Naive B cell (primary cell): ENCODE measurements around the gene PER3. TPM values are rescaled to one million over a fixed set of nuclear protein-coding genes. Genes with fewer than 3 reads are reported as not detected.

Experiments
- ATAC-seq, 2 donors: fragments of 150-1000 bp; cut with Tn5 transposase; 2 replicates each; pipeline ENCODE4 v1.10.0; 2021; ENCODE audit warnings: low read depth in 2 of 2, mild to moderate bottlenecking in 2 of 2, moderate library complexity in 2 of 2
- DNase-seq: peaks from one replicate; pipeline ENCODE4 v3.0.0; 2022
- H3K27ac Mint-ChIP-seq, 6 donors: one replicate each; pipeline ENCODE4 v1.8.0; 2020 to 2022; ENCODE audit warnings: mild to moderate bottlenecking in 6 of 6, mixed read lengths in 6 of 6, moderate library complexity in 5 of 6, inconsistent platforms in 2 of 6
- H3K27me3 Mint-ChIP-seq, 3 donors: one replicate each; pipeline ENCODE4 v1.8.0; 2021 to 2022; ENCODE audit warnings: mixed read lengths in 3 of 3, mild to moderate bottlenecking in 1 of 3
- H3K36me3 Mint-ChIP-seq, 2 donors: one replicate each; pipeline ENCODE4 v1.8.0; 2020 to 2022; ENCODE audit warnings: mixed read lengths in 2 of 2, inconsistent platforms in 1 of 2, mild to moderate bottlenecking in 1 of 2
- H3K4me1 Mint-ChIP-seq, 3 donors: one replicate each; pipeline ENCODE4 v1.8.0; 2020 to 2022; ENCODE audit warnings: mixed read lengths in 3 of 3, inconsistent platforms in 1 of 3, mild to moderate bottlenecking in 1 of 3, moderate library complexity in 1 of 3
- H3K4me3 Mint-ChIP-seq, 8 donors: one replicate each; pipeline ENCODE4 v1.8.0; 2020 to 2022; ENCODE audit warnings: mild to moderate bottlenecking in 8 of 8, mixed read lengths in 8 of 8, moderate library complexity in 8 of 8, inconsistent platforms in 2 of 8
- H3K9me3 Mint-ChIP-seq, 7 donors: one replicate each; pipeline ENCODE4 v1.8.0; 2020 to 2022; ENCODE audit warnings: mixed read lengths in 7 of 7, mild to moderate bottlenecking in 5 of 7, inconsistent platforms in 2 of 7, moderate library complexity in 1 of 7
- polyA plus RNA-seq, 6 donors: library from polyadenylated mRNA; unstranded; fragments of 300-500 nt; fragmentation: Illumina TruSeq; gene quantifications; one replicate each; pipeline ENCODE4 v1.2.3, GENCODE V29; 2021; ENCODE audit warnings: low read depth in 6 of 6

PER3 gene
- polyA plus RNA-seq, 6 donors from 2014 or later, result 0.48 to 2.7 (median 1.6) TPM

DNA sequence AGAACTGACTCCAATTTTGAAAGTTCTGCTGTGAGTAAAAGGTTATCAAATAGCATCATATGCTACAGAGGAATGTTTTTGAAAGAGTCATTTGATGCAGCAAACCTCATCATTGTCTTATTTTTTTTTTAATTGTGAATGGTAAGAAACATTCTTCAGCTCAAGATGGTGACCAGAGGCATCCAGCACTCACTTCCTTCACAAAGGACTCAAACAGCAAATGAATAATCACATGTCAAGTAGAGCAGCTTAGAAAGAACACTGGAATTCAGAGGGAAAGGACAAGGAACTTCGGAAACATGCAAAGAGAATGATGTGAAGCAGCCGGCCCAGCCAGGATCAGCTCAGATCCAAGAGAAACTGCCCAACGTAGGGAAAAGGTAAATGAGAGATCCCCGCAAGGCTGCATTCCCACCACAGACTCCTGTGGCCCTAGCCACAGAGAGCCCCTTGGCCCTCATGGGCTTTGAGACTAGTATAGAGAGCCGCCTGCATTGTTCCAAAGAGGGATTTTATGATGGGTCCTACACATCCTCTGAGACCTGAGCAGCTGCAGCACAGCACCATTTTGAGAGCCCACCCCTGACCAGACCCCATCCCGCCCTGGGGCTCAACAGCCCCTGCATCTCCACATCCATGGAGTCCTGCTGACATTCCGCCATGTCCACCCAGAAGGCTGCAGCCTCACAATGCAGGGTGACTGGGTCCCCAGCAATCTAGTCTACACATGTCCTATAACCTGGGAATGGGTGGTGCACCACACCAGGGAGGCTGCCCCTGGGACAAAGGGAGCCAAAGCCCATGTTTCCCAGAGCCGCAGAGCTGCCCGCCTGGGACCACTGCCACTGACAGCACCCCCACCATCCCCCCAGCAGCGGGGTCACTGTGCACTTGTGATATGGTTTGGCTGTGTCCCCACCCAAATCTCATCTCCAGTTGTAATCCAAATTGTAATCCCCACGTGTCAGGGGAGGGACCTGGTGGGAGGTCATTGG, 90.0 kb downstream of the PER3 start:
- ATAC-seq, result no peak
- no peak overlapping the region for H3K27ac Mint-ChIP-seq
- H3K36me3 Mint-ChIP-seq, result peaks cover 0 to 7% of the 10 kb centered on the region in 2 donors
- H3K4me3 Mint-ChIP-seq, result no peak overlapping the region
- no peaks in the 10 kb centered on the region for H3K4me1 Mint-ChIP-seq
- no peak for DNase-seq
- peaks cover 10 to 40% (median 27%) of the 10 kb centered on the region in 3 donors for H3K27me3 Mint-ChIP-seq
- H3K9me3 Mint-ChIP-seq, result peaks cover 3 to 27% (median 14%) of the 10 kb centered on the region in 7 donors

DNA sequence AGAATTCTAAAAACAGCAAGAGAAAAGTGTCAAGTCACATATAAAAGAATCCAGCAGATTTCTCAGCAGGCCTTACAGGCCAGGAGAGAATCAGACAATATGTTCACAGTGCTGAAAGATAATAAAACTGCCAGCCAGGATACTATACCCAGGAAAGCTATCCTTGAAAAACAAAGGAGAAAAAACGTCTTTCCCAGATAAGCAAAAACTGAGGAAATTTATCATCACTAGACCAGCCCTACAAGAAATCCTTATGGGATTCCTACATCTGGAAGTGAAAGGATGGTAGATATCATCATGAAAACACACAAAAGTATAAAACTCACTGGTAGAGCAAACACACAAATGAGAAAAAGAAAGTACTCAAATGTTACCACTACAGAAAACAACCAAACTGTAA, 93.9 kb downstream of the PER3 start:
- H3K4me1 Mint-ChIP-seq, result no peaks in the 10 kb centered on the region
- H3K36me3 Mint-ChIP-seq, result peaks cover 0 to 7% of the 10 kb centered on the region in 2 donors
- H3K4me3 Mint-ChIP-seq, result no peak overlapping the region
- DNase-seq (no peak), ATAC-seq (no peak)
- H3K9me3 Mint-ChIP-seq, result peaks cover 3 to 27% (median 14%) of the 10 kb centered on the region in 7 donors
- H3K27ac Mint-ChIP-seq, result no peak overlapping the region
- peaks cover 4 to 27% (median 26%) of the 10 kb centered on the region in 3 donors for H3K27me3 Mint-ChIP-seq

DNA sequence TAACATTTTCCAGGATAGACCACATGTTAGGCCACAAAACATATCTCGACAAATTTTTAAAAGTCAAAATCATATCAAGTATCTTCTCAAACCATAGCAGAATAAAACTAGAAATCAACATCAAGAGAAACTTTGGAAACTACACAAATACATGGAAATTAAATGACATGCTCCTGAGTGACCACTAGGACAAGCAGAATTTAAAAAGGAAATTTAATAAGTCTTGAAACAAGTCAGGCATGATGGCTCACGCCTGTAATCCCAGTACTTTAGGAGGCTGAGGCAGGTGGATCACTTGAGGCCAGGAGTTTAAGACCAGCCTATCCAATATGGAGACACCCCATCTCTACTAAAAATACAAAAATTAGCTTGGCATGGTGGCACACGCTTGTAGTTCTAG, 95.1 kb downstream of the PER3 start:
- no peaks in the 10 kb centered on the region for H3K4me1 Mint-ChIP-seq
- no peak for ATAC-seq
- no peak overlapping the region for H3K27ac Mint-ChIP-seq
- H3K36me3 Mint-ChIP-seq, result peaks cover 0 to 7% of the 10 kb centered on the region in 2 donors
- peak overlapping the region in 1 of 8 donors; percentile 6 for H3K4me3 Mint-ChIP-seq
- peaks cover 0 to 17% (median 16%) of the 10 kb centered on the region in 3 donors for H3K27me3 Mint-ChIP-seq
- no peak for DNase-seq
- peaks cover 3 to 27% (median 14%) of the 10 kb centered on the region in 7 donors for H3K9me3 Mint-ChIP-seq

DNA sequence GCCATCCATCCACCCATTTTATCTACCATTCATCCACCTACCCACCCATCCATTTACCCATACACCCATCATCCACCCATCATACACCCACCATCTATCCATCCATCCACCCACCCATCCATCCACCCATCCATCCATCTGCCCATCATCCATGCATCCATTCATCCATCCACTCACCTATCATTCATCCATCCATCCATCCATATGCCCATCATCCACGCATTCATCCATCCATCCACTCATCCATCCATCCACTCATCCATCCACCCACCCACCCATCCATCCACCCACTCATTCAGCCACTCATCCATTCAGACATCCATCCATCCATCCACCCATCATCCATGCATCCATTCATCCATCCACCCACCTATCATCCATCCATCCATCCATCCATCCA, 100.7 kb downstream of the PER3 start:
- Mint-ChIP-seq H3K27me3 (peaks cover 13 to 41% (median 34%) of the 10 kb centered on the region in 3 donors), H3K36me3 (peaks cover 0 to 9% of the 10 kb centered on the region in 2 donors), H3K9me3 (peaks cover 0 to 5% (median 0%) of the 10 kb centered on the region in 7 donors), H3K4me3 (no peak overlapping the region), H3K27ac (peak overlapping the region in 1 of 6 donors; percentile 30), H3K4me1 (no peaks in the 10 kb centered on the region)
- DNase-seq (no peak), ATAC-seq (no peak)

DNA sequence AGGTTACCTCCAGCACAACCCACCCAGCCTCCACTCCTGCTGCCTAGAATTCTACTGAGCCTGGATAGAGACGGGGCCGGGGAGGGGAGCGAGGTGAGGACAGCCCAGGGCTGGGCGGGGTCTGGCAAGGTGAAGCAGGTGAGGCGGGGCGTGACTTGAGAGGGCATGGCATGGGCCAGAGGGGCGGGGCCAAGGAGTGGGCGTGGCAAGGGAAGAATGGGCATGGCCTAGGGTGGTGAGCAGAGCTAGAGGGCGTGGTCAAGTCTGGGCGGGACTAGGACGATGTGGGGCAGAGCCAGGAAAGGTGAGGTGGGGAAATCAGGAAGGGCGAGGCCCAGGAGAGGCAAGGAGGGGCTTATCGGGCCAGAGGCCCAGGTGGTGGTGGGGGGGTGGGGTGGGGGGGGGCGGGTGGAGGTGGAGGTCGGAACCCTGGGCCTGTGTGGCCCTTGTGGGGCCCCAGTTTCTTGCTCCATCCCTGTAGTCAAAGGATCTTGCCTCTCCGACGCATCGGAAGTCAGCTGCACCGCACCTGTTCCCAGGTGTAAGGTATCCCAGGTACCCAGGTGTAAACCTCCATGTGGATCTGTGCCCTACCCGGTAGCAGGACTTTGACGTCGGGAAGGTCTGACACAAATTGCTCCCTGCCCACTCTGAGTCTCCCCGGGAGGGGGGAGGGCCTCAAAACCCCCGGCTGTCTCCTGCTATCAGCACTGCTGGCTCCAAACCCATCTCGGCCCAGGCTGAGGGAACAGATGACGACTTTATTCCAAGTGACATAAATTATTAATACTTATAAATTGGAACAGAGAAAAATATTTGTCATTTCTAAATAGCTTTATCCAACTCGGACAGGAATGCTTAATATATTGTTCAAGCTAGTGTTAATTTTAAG, 101.7 kb downstream of the PER3 start:
- no peak overlapping the region for H3K4me3 Mint-ChIP-seq
- DNase-seq (no peak), ATAC-seq (peak; percentile 23)
- H3K27ac Mint-ChIP-seq, result no peak overlapping the region
- H3K27me3 Mint-ChIP-seq, result peaks cover 18 to 50% (median 42%) of the 10 kb centered on the region in 3 donors
- peaks cover 0 to 8% (median 5%) of the 10 kb centered on the region in 7 donors for H3K9me3 Mint-ChIP-seq
- peaks cover 0 to 9% of the 10 kb centered on the region in 2 donors for H3K36me3 Mint-ChIP-seq
- H3K4me1 Mint-ChIP-seq, result no peaks in the 10 kb centered on the region

DNA sequence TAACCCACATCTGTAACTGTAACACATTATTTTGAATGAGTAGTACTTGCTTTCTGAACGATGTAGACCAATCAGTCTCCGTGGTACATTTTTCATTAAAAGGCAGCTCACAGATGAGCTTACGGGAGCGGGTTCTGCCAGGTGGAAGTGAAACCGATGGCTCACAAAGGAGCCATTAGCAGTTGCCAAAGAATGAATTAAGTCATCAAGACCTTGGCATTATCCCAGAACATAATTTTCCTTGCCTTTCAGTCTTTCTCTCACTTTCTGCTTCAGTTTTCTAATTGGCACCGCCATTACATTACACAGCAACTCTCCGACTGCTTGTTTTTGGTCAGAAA, 102.3 kb downstream of the PER3 start:
- H3K27me3 Mint-ChIP-seq, result peaks cover 18 to 54% (median 44%) of the 10 kb centered on the region in 3 donors
- H3K9me3 Mint-ChIP-seq, result peaks cover 0 to 10% (median 5%) of the 10 kb centered on the region in 7 donors
- no peak overlapping the region for H3K27ac Mint-ChIP-seq
- ATAC-seq (no peak), DNase-seq (no peak)
- peaks cover 0 to 9% of the 10 kb centered on the region in 2 donors for H3K36me3 Mint-ChIP-seq
- H3K4me1 Mint-ChIP-seq, result no peaks in the 10 kb centered on the region
- no peak overlapping the region for H3K4me3 Mint-ChIP-seq

DNA sequence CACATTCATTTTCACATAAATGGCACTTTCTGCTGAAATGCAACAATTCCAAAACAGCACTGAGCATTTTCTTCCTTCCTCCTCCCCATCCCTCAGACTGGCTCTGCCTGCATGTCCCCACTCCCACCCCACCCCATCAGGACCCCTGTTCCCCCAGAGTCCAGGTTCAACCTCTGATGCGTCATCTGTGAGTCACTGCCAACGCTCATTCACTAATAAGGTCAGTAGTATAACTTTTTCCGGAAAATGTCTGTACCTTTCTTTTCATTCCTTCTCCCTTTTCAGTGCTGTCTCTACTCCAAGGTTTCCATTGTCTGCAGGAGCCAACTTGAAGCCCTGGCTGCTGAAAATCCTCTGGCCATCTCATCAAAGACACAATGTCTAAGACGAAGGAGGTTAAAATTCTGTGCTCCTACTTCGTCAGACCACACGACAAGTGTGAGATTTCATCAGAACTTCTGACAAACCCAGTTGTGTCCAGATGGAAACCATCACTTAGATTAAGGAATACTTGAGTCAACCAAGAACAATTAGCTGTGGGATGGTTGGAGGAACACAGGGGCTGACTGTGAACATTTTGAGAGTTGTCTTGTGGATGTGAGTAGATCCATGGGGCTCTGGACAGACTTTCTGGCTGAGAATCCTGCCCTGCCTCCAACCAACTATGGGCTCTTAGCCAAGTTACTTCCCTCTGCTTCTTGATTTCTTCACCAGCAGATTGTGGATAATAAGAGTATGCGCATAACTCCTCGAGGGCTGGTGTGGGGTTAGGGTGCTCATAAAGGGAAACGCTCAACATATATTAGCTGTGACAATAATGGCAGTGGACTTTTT, 104.4 kb downstream of the PER3 start:
- no peak for ATAC-seq
- Mint-ChIP-seq H3K27me3 (peaks cover 18 to 56% (median 44%) of the 10 kb centered on the region in 3 donors), H3K4me1 (no peaks in the 10 kb centered on the region), H3K9me3 (peaks cover 0 to 10% (median 5%) of the 10 kb centered on the region in 7 donors), H3K4me3 (no peak overlapping the region), H3K36me3 (peaks cover 0 to 9% of the 10 kb centered on the region in 2 donors), H3K27ac (no peak overlapping the region)
- DNase-seq, result no peak

DNA sequence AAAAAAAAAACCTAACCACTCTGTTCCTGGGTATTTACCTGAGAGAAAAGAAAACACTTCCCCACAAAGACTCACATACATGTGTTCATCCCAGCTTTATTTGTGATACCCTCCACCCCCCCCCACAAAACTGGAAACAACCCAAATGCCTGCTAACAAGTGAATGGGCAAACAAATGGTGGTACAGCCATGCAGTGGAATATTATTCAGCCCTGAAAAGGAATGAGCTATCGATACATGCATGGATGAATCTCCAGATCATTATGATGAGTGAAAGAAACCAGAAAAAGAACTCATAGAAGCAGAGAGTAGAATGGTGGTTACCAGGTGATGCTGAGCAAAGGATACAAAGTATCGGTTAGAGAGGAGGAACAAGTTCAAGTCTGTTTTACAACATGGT, 106.8 kb downstream of the PER3 start:
- peaks cover 0 to 7% (median 2%) of the 10 kb centered on the region in 7 donors for H3K9me3 Mint-ChIP-seq
- ATAC-seq, result no peak
- H3K36me3 Mint-ChIP-seq, result no peaks in the 10 kb centered on the region
- no peak overlapping the region for H3K4me3 Mint-ChIP-seq
- H3K4me1 Mint-ChIP-seq, result no peaks in the 10 kb centered on the region
- no peak for DNase-seq
- H3K27me3 Mint-ChIP-seq, result peaks cover 18 to 43% (median 28%) of the 10 kb centered on the region in 3 donors
- H3K27ac Mint-ChIP-seq, result peak overlapping the region in 1 of 6 donors; percentile 14

DNA sequence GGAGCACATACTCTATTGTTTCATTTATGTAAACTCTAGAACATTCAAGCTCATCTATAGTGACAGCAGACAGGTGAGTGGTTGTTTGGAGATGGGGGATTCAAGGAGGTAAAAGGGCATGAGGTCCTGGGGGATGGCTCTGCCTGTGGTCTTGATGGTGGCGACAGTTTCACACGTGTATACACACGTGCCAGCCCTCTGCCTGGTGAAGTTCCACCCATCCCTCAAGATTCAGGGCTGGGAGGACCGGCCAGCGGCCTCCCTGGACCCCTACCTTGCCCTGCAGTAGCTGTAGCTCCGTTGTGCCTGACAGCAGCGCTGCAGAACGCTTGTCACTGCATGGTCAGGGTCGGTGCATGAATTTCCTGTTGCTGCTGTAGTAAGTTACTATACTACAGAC, 107.7 kb downstream of the PER3 start:
- Mint-ChIP-seq H3K4me1 (no peaks in the 10 kb centered on the region), H3K4me3 (no peak overlapping the region), H3K27ac (no peak overlapping the region), H3K9me3 (peaks cover 0 to 6% (median 2%) of the 10 kb centered on the region in 7 donors), H3K27me3 (peaks cover 14 to 35% (median 26%) of the 10 kb centered on the region in 3 donors), H3K36me3 (no peaks in the 10 kb centered on the region)
- no peak for ATAC-seq
- no peak for DNase-seq

DNA sequence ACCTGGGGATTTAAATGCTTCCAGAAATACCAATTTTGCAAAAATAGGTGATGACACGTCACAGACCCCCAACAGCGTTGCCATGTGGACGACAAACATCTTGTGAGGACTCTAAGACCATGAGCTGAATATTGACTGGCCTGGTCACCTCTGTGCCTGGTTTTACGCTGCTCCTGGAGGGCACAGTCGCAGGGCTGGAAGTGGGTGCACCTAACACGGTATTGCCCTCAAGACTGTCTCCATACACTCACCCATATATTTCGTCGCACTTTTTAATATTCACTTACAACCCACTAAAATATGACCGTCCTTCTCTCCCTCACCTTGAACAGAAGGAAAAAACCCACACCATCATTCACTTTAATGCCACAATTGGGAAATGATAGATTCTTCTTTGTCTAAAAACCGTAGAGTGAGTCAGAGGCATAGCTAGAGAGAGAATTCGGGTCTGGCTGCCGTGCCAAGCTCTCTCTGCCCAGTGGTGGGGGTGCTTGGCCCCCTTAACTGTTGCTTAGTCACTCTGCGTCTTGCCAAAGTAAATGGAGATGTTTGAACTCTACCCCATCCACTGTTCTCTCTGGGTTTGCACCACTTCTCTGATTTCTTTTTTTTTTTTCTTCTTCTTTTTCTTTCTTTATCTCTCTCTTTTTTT, 109.6 kb downstream of the PER3 start:
- ATAC-seq (no peak), DNase-seq (no peak)
- no peak overlapping the region for H3K27ac Mint-ChIP-seq
- H3K27me3 Mint-ChIP-seq, result peaks cover 9 to 22% (median 14%) of the 10 kb centered on the region in 3 donors
- H3K36me3 Mint-ChIP-seq, result no peaks in the 10 kb centered on the region
- H3K9me3 Mint-ChIP-seq, result peaks cover 0 to 6% (median 2%) of the 10 kb centered on the region in 7 donors
- no peaks in the 10 kb centered on the region for H3K4me1 Mint-ChIP-seq
- no peak overlapping the region for H3K4me3 Mint-ChIP-seq
